ENCODE measurements around the gene CHST10.

GRCh38 chr2:100451734-100452133 is 34.3 kb upstream of the CHST10 start:
- TF ChIP-seq EP300 (IDR thresholded peaks at IDR 0.05) (no peak), CTCF (IDR thresholded peaks at IDR 0.05) (no peak)
